ENCODE measurements around the gene SNX11. TPM values are rescaled to one million over a fixed set of nuclear protein-coding genes. Genes with fewer than 3 reads are reported as not detected.

Gene SNX11
- total and polyA plus RNA-seq, 8 donors: 5.4 to 13.6 (median 7.9) TPM

- H3K36me3 ChIP-seq: no peaks in the 10 kb centered on the region
- FAIRE-seq (no peak), ATAC-seq (no peak), DNase-seq (no peak)
- TF ChIP-seq, protein P1, sequence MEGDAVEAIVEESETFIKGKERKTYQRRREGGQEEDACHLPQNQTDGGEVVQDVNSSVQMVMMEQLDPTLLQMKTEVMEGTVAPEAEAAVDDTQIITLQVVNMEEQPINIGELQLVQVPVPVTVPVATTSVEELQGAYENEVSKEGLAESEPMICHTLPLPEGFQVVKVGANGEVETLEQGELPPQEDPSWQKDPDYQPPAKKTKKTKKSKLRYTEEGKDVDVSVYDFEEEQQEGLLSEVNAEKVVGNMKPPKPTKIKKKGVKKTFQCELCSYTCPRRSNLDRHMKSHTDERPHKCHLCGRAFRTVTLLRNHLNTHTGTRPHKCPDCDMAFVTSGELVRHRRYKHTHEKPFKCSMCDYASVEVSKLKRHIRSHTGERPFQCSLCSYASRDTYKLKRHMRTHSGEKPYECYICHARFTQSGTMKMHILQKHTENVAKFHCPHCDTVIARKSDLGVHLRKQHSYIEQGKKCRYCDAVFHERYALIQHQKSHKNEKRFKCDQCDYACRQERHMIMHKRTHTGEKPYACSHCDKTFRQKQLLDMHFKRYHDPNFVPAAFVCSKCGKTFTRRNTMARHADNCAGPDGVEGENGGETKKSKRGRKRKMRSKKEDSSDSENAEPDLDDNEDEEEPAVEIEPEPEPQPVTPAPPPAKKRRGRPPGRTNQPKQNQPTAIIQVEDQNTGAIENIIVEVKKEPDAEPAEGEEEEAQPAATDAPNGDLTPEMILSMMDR (IDR thresholded peaks at IDR 0.05): no peak
- intact Hi-C loops (cut with DNase I): no loop called here
- no peaks in the 10 kb centered on the region for H3K4me1 ChIP-seq
- H3K27ac ChIP-seq: no peak overlapping the region
- H3K9me3 ChIP-seq: no peaks in the 10 kb centered on the region
- H3K27me3 ChIP-seq: no peaks in the 10 kb centered on the region
- H3K4me3 ChIP-seq: peak overlapping the region in 1 of 4 donors; percentile 99
- 84 to 86% methylated on average over 19 of the region's 19 CpGs for WGBS, 2 donors
Observed at GRCh38 chr17:48102043-48102750, 5.4 kb upstream of the SNX11 start.

DNA sequence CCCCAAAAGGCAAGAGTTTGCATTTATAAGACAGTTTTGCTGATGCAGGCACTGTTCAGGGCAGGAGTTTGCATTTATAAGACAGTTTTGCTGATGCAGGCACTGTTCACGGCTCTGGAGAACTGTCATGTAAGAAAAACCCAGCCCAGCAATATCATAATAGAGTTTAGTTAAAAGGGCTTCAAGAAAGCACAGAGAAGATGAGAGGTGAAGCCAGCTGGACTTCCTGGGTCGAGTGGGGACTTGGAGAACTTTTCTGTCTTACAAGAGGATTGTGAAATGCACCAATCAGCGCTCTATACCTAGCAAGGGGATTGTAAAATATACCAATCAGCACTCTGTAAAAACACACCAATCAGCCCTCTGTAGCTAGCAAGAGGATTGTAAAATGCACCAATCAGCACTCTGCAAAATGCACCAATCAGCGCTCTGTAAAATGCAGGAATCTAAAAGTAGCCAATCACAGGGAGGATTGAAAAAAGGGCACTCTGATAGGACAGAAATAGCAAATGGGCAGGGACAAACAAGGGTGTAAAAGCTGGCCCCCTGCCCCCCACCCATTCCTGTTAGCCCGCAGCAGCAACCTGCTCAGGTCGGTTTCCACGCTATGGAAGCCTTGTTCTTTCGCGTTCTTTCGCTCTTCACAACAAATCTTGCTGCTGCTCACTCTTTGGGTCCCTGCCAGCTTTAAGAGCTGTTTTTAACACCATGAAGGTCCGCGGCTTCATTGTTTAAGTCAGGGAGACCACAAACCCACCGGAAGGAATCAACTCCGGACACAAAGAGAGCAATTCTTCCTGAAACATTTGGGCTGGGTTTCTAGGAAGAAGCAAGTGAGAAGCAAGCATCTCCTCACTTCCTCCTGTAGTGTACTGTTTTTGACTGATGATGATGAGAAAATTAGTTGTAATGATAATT, 4.5 kb upstream of the SNX11 start:
- H3K27ac ChIP-seq: no peak overlapping the region
- no peaks in the 10 kb centered on the region for H3K36me3 ChIP-seq
- intact Hi-C loops (cut with DNase I): no loop called here
- no peaks in the 10 kb centered on the region for H3K4me1 ChIP-seq
- H3K9me3 ChIP-seq: no peaks in the 10 kb centered on the region
- TF ChIP-seq, protein P1 (IDR thresholded peaks at IDR 0.05): no peak
- no peak overlapping the region for H3K4me3 ChIP-seq
- H3K27me3 ChIP-seq: no peaks in the 10 kb centered on the region
- WGBS, 2 donors: 79 to 83% methylated on average over 14 of the region's 14 CpGs
- DNase-seq: no peak
- no peak for ATAC-seq
- FAIRE-seq: no peak

GRCh38 chr17:48104440-48104839, 3.1 kb upstream of the SNX11 start:
- whole genome bisulfite sequencing, 2 donors: 84 to 86% methylated on average over 7 of the region's 7 CpGs
- Histone ChIP-seq H3K9me3 (no peaks in the 10 kb centered on the region), H3K4me3 (no peak overlapping the region), H3K27ac (no peak overlapping the region), H3K27me3 (no peaks in the 10 kb centered on the region), H3K36me3 (no peaks in the 10 kb centered on the region), H3K4me1 (peaks cover 0 to 11% (median 6%) of the 10 kb centered on the region in 3 donors)
- DNase-seq: no peak
- TF ChIP-seq, protein P1 (IDR thresholded peaks at IDR 0.05): no peak
- ATAC-seq: no peak
- FAIRE-seq: no peak
- intact Hi-C loops (cut with DNase I): no loop called here

- TF ChIP-seq, protein P1 (IDR thresholded peaks at IDR 0.05): no peak
- Histone ChIP-seq H3K4me3 (peak overlapping the region; percentile 41 to 64 (median 54)), H3K36me3 (no peaks in the 10 kb centered on the region), H3K27ac (peak overlapping the region; percentile 60 to 96 (median 78)), H3K4me1 (peaks cover 0 to 24% (median 6%) of the 10 kb centered on the region in 3 donors), H3K27me3 (no peaks in the 10 kb centered on the region), H3K9me3 (no peaks in the 10 kb centered on the region)
- no peak for FAIRE-seq
- DNase-seq: no peak
- 29 to 33% methylated on average over 13 of the region's 13 CpGs for WGBS, 2 donors
- ATAC-seq: no peak
- intact Hi-C loops (cut with DNase I): no loop called here
Observed at GRCh38 chr17:48106802-48107136, 797 bp upstream of the SNX11 start.

Data from pancreas (tissue), 10 donors.